Omental fat pad (tissue), 4 donors: Measurements from ENCODE around the gene NR3C2. TPM values are rescaled to one million over a fixed set of nuclear protein-coding genes. Genes with fewer than 3 reads are reported as not detected.

Source experiments
- ATAC-seq: fragments of 150-250 bp; one replicate; pipeline ENCODE4 v1.9.1; 2016; ENCODE audit warnings: mild to moderate bottlenecking, moderate library complexity; ENCODE audit not compliant: low FRiP score
- DNase-seq: peaks from one replicate; pipeline ENCODE4 v3.0.0-alpha.2; 2019; ENCODE audit warnings: low spot score
- total RNA-seq, 4 donors: library from RNA; depleted of rRNA; stranded (reverse); fragments of >200 nt; gene quantifications; one replicate each; pipeline ENCODE4 v1.1.0, GENCODE V29; 2016
- TF ChIP-seq, protein P1 (sequence below), 3 donors: fragments of 450-650 bp; IDR thresholded peaks; one replicate each; pipeline ENCODE4 v1.5.1; 2016 to 2017; ENCODE audit warnings: antibody characterized with exemption in 3 of 3, mild to moderate bottlenecking in 3 of 3, moderate library complexity in 2 of 3

The NR3C2 gene
- total RNA-seq, 4 donors from 2014 or later, result 7.4 to 28.1 (median 12.1) TPM

DNA sequence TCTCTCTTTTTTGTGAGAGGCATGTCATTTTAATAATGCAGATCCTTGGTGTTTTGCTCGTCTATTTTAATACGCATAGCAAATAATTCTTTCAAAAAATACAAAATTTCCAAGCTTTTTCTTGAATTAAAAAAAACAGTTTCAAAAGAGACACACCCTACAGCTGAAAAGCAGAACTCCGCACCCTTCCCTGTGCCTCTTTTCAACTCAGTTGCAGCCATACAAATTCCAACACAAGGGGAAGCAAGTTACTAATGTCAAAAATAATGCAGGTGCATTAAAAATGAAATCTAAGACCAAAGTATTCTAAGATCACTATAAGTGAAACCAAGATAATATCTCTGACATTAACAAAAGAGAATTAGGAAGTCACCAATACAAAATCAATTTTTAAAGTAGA is 66.6 kb downstream of the NR3C2 start:
- DNase-seq (no peak), ATAC-seq (no peak)
- TF ChIP-seq, protein P1, sequence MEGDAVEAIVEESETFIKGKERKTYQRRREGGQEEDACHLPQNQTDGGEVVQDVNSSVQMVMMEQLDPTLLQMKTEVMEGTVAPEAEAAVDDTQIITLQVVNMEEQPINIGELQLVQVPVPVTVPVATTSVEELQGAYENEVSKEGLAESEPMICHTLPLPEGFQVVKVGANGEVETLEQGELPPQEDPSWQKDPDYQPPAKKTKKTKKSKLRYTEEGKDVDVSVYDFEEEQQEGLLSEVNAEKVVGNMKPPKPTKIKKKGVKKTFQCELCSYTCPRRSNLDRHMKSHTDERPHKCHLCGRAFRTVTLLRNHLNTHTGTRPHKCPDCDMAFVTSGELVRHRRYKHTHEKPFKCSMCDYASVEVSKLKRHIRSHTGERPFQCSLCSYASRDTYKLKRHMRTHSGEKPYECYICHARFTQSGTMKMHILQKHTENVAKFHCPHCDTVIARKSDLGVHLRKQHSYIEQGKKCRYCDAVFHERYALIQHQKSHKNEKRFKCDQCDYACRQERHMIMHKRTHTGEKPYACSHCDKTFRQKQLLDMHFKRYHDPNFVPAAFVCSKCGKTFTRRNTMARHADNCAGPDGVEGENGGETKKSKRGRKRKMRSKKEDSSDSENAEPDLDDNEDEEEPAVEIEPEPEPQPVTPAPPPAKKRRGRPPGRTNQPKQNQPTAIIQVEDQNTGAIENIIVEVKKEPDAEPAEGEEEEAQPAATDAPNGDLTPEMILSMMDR (IDR thresholded peaks at IDR 0.05), result no peak

DNA sequence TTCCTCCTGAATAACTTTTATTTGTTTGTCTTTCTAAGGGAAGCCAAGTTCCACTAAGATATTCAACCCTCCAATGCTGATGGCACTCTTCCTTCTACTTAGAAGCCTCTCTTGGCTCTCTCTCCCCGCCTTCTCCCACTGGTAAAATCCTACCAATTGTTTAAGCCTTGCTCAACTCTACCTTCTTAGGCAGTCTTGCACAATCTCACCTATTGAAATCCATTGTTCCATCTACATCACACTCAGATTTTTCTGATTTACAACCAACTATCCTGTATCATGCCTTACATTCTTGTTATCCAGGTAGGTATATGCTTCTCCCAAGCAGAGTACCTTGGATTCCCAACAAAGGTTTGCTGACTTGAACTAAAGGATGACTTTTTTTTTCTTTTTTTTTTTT is 69.1 kb downstream of the NR3C2 start:
- no peak for ATAC-seq
- no peak for DNase-seq
- TF ChIP-seq, protein P1 (IDR thresholded peaks at IDR 0.05), result no peak

DNA sequence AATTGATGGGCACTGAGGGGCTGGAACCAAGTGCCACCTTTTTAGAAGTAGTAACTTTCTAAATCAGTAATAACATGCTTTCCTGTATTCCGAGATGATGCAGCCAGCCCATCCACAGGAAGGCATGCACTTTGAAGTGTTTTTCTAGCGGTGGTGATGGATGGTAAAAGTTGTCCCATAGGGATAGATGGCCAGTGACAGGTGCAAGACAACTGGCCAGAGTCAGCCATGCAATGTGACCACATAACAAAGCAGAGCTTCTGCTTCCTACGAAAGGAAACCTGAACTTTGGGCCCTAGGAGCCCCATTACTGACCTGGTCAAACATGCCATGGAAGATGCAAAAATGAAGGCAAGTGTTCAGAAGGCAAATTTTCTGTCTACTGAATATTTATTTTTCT is 72.3 kb downstream of the NR3C2 start:
- TF ChIP-seq, protein P1 (IDR thresholded peaks at IDR 0.05), result no peak
- no peak for ATAC-seq
- no peak for DNase-seq

DNA sequence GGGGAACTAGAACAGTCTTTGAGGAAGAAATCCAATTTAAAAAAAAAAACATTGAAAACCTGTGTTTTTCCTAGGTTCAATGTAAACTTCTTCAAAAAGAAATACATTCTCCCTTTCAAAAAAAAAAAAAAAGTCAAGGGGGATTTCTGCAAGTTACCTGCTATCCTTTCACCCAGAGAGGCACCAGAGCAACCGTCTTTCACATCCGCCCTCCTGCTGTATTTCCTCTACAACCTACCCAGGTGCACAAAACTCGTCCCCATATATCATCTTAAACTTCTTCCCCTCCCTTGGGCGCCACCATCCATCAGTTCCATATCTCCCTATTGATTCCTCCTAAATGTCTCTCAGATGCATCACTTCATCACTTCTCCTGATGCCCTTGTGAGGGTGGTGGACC is 74.5 kb downstream of the NR3C2 start:
- TF ChIP-seq, protein P1 (IDR thresholded peaks at IDR 0.05), result no peak
- ATAC-seq (no peak), DNase-seq (no peak)

DNA sequence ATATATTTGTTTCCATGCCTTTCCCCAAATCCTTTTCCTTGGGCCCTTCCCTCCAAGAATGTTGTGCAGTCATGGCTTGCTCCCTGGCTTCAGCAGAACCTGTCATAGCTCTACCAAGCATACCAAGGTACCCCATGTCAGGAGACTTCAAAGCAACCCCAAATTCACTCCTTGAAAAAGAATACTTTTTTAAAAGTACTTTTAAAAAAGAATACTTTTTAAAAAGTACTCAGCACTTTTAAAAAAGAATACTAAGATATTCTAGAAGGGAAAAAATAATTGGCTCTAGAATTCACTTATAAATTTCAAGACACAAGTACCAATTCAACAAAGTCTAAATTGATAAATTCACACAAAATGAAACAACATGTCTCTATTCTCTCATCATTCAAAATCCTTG is 76.0 kb downstream of the NR3C2 start:
- no peak for DNase-seq
- ATAC-seq, result no peak
- TF ChIP-seq, protein P1 (IDR thresholded peaks at IDR 0.05), result no peak

DNA sequence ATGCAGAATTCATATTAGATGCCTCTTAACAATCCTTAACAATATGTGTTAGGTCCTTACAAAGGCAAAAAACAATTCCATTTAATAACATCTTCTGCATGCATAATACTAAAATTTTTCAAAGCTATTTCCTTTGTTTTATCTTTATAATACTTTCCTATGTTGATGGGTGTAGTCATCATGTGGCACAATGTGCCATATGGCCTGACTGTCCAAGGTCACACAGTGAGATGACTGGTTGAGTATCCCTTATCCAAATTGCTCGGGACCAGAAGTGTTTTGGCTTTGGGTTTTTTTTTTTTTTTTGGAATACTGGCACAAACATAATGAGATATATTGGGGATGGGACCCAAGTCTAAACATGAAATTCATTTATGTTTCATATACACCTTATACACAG is 77.7 kb downstream of the NR3C2 start:
- no peak for DNase-seq
- TF ChIP-seq, protein P1 (IDR thresholded peaks at IDR 0.05), result no peak
- ATAC-seq, result no peak

DNA sequence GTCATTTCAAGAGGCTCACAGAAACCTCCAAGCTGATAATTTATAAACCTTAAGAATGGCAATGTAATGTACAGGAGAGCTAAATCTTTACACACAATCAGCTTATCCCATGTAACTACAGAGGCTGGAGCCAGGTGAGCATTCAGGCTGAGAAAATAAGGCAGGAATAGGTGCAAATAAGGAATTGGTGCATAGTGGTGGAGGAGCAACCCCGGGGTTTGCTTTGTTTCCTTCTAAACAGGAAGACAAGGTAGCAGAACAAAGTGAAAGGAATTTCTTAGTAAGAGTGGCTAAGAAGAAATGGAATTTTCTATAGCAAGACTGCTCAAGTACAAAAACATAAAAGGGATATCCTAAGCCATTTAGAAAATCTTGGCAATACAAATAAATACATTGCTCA is 82.4 kb downstream of the NR3C2 start:
- DNase-seq (no peak), ATAC-seq (no peak)
- TF ChIP-seq, protein P1 (IDR thresholded peaks at IDR 0.05), result no peak
